SK-N-SH treated with all-trans-retinoic acid at 6 μM for 48 hours (cell line): ENCODE results near the gene REV3L.

ENCODE experiments used
- ATAC-seq: fragments of 200-7000 bp; cut with Tn5 transposase; 3 replicates; pipeline ENCODE4 v1.9.1; 2020; ENCODE audit warnings: mild to moderate bottlenecking, moderate library complexity
- ARNTL ChIP-seq: fragments of 450-650 bp; formaldehyde crosslinking; IDR thresholded peaks from 2 replicates; pipeline ENCODE4 v1.5.0; 2020; ENCODE audit warnings: low read depth, mild to moderate bottlenecking, moderate library complexity, borderline replicate concordance
- BACH2 ChIP-seq: fragments of 250-450 bp; sonication (Bioruptor Pico); IDR thresholded peaks from 2 replicates; pipeline ENCODE4 v1.9.0; 2021; ENCODE audit warnings: mild to moderate bottlenecking, borderline replicate concordance
- CSDC2 ChIP-seq: fragments of 250-450 bp; sonication (Bioruptor Pico); IDR thresholded peaks from 2 replicates; pipeline ENCODE4 v1.5.0; 2020; ENCODE audit warnings: mild to moderate bottlenecking, moderate library complexity
- ESRRG ChIP-seq: fragments of 250-450 bp; sonication (Bioruptor Pico); IDR thresholded peaks from 2 replicates; pipeline ENCODE4 v1.6.1; 2021; ENCODE audit warnings: mild to moderate bottlenecking
- ISL1 ChIP-seq: fragments of 250-450 bp; sonication (Bioruptor Pico); IDR thresholded peaks from 2 replicates; pipeline ENCODE4 v2.1.2; 2022; ENCODE audit warnings: mild to moderate bottlenecking, moderate library complexity
- OSR1 ChIP-seq: fragments of 250-450 bp; sonication (Bioruptor Pico); IDR thresholded peaks from 2 replicates; pipeline ENCODE4 v1.8.0; 2022; ENCODE audit warnings: moderate library complexity, mild to moderate bottlenecking, inconsistent platforms
- POU6F1 ChIP-seq: fragments of 250-450 bp; sonication (Bioruptor Pico); IDR thresholded peaks from 2 replicates; pipeline ENCODE4 v1.8.0; 2021; ENCODE audit warnings: low read depth, mild to moderate bottlenecking, moderate library complexity, borderline replicate concordance
- PPARA ChIP-seq: fragments of 250-450 bp; sonication (Bioruptor Pico); IDR thresholded peaks from 2 replicates; pipeline ENCODE4 v1.5.0; 2020; ENCODE audit warnings: mild to moderate bottlenecking, borderline replicate concordance
- RARB ChIP-seq: fragments of 250-450 bp; sonication (Bioruptor Pico); IDR thresholded peaks from 2 replicates; pipeline ENCODE4 v1.8.0; 2021; ENCODE audit warnings: mild to moderate bottlenecking, moderate library complexity
- TCF4 ChIP-seq: fragments of 250-450 bp; sonication (Bioruptor Pico); IDR thresholded peaks from 2 replicates; pipeline ENCODE4 v1.8.0; 2021; ENCODE audit warnings: mild to moderate bottlenecking, moderate library complexity, borderline replicate concordance
- TOX ChIP-seq: fragments of 250-450 bp; sonication (Bioruptor Pico); IDR thresholded peaks from 2 replicates; pipeline ENCODE4 v1.8.0; 2021; ENCODE audit warnings: mild to moderate bottlenecking, moderate library complexity, borderline replicate concordance
- ZC3H10 ChIP-seq: fragments of 250-450 bp; sonication (Bioruptor Pico); IDR thresholded peaks from 2 replicates; pipeline ENCODE4 v1.5.1; 2021; ENCODE audit warnings: mild to moderate bottlenecking, moderate library complexity
- ZNF565 ChIP-seq: fragments of 450-650 bp; formaldehyde crosslinking; conservative IDR thresholded peaks from 2 replicates; pipeline ENCODE4 v1.5.0; 2020; ENCODE audit warnings: low read depth, mild to moderate bottlenecking, moderate library complexity
- ZNF70 ChIP-seq: fragments of 450-650 bp; formaldehyde crosslinking; IDR thresholded peaks from 2 replicates; pipeline ENCODE4 v1.5.0; 2020; ENCODE audit warnings: mild to moderate bottlenecking, moderate library complexity
- TF ChIP-seq, protein P1 (sequence below): fragments of 250-450 bp; sonication (Bioruptor Pico); IDR thresholded peaks from 2 replicates; pipeline ENCODE4 v1.5.0; 2020; ENCODE audit warnings: mild to moderate bottlenecking, moderate library complexity
- TF ChIP-seq, protein P2 (sequence below): fragments of 250-450 bp; sonication (Bioruptor Pico); IDR thresholded peaks from 2 replicates; pipeline ENCODE4 v1.5.1; 2020; ENCODE audit warnings: low read depth, mild to moderate bottlenecking, moderate library complexity

Gene REV3L

GRCh38 chr6:111337829-111338236 is 145.2 kb downstream of the REV3L start (continued):
- TF ChIP-seq, protein P1, sequence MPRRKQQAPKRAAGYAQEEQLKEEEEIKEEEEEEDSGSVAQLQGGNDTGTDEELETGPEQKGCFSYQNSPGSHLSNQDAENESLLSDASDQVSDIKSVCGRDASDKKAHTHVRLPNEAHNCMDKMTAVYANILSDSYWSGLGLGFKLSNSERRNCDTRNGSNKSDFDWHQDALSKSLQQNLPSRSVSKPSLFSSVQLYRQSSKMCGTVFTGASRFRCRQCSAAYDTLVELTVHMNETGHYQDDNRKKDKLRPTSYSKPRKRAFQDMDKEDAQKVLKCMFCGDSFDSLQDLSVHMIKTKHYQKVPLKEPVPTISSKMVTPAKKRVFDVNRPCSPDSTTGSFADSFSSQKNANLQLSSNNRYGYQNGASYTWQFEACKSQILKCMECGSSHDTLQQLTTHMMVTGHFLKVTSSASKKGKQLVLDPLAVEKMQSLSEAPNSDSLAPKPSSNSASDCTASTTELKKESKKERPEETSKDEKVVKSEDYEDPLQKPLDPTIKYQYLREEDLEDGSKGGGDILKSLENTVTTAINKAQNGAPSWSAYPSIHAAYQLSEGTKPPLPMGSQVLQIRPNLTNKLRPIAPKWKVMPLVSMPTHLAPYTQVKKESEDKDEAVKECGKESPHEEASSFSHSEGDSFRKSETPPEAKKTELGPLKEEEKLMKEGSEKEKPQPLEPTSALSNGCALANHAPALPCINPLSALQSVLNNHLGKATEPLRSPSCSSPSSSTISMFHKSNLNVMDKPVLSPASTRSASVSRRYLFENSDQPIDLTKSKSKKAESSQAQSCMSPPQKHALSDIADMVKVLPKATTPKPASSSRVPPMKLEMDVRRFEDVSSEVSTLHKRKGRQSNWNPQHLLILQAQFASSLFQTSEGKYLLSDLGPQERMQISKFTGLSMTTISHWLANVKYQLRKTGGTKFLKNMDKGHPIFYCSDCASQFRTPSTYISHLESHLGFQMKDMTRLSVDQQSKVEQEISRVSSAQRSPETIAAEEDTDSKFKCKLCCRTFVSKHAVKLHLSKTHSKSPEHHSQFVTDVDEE (CRISPR knock-in tag): no peak

DNA sequence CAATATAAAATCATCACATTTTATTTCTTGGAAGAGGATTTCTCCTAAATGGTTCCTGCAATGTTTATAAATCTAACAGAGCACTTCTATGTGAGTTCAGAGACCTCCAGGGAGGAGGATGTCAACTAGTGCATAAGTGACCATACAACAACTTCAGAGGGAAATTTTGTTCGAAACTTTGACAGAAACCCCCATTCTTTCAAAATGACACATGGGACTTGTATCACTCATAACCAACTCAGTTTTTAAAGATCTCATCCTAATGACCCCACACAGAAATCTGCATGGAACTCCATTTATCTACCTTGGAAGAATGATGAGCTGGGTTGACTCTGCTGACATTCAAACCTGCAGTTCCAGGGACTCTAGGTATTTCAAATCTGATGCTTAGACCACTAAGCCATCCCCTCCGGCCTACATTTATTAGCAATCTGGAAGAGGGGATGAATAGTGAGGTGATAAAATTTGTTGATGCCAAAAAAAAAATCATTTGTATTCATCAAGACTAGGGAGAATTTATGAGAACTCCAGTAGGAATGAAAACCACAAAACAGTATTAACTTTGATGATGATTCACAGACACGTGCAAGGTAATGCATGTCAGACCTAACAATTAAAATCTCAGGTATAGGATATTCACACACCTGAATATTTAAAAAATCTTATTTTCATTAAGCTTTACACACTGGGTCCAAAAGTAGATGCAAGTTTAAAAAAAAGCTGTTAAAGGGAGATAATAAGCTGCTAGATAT is 153.0 kb downstream of the REV3L start:
- TF ChIP-seq TOX (CRISPR knock-in tag): no peak
- no peak for TF ChIP-seq TCF4 (CRISPR knock-in tag)
- no peak for TF ChIP-seq ZC3H10 (CRISPR knock-in tag)
- TF ChIP-seq, protein P1 (CRISPR knock-in tag): no peak
- TF ChIP-seq, protein P2, sequence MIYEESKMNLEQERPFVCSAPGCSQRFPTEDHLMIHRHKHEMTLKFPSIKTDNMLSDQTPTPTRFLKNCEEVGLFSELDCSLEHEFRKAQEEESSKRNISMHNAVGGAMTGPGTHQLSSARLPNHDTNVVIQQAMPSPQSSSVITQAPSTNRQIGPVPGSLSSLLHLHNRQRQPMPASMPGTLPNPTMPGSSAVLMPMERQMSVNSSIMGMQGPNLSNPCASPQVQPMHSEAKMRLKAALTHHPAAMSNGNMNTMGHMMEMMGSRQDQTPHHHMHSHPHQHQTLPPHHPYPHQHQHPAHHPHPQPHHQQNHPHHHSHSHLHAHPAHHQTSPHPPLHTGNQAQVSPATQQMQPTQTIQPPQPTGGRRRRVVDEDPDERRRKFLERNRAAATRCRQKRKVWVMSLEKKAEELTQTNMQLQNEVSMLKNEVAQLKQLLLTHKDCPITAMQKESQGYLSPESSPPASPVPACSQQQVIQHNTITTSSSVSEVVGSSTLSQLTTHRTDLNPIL (CRISPR knock-in tag): no peak
- TF ChIP-seq ZNF70: no peak
- no peak for TF ChIP-seq ISL1 (CRISPR knock-in tag)
- TF ChIP-seq ZNF565: no peak
- TF ChIP-seq ARNTL (CRISPR knock-in tag): no peak
- no peak for TF ChIP-seq BACH2
- no peak for TF ChIP-seq ESRRG (CRISPR knock-in tag)
- no peak for TF ChIP-seq PPARA (CRISPR knock-in tag)
- ATAC-seq: no peak

- no peak for TF ChIP-seq POU6F1
- TF ChIP-seq OSR1 (CRISPR knock-in tag): no peak
- TF ChIP-seq, protein P1 (CRISPR knock-in tag): no peak
- TF ChIP-seq CSDC2: no peak
- TF ChIP-seq ZC3H10 (CRISPR knock-in tag): no peak
- no peak for TF ChIP-seq BACH2
- no peak for TF ChIP-seq ARNTL (CRISPR knock-in tag)
- no peak for TF ChIP-seq ZNF70
- no peak for TF ChIP-seq RARB (CRISPR knock-in tag)
- ATAC-seq: no peak
These were observed 156.5 kb downstream of the REV3L start for GRCh38 chr6:111326563-111326962.
